H9 (cell line): ENCODE results near the gene LAGE3. TPM values are rescaled to one million over a fixed set of nuclear protein-coding genes. Genes with fewer than 3 reads are reported as not detected.

Experiments used
- DNase-seq: peaks from one replicate; pipeline ENCODE4 v3.0.0-alpha.2; 2017
- H2AFZ ChIP-seq: one replicate; pipeline ENCODE4 v1.6.1; 2013; ENCODE audit warnings: mild to moderate bottlenecking, low read length, control low read depth, moderate library complexity
- H2AK5ac ChIP-seq: 2 replicates; pipeline ENCODE4 v1.6.1; 2013; ENCODE audit warnings: low read length, control low read depth, mixed read lengths; ENCODE audit not compliant: insufficient read length
- H2BK120ac ChIP-seq: one replicate; pipeline ENCODE4 v1.6.1; 2013; ENCODE audit warnings: low read depth, mild to moderate bottlenecking, low read length, control low read depth, inconsistent platforms; ENCODE audit not compliant: poor library complexity, severe bottlenecking
- H2BK12ac ChIP-seq: 2 replicates; pipeline ENCODE4 v1.6.1; 2013; ENCODE audit warnings: low read length, control low read depth, mixed read lengths, low read depth; ENCODE audit not compliant: insufficient read length
- H2BK15ac ChIP-seq: 2 replicates; pipeline ENCODE4 v1.6.1; 2013; ENCODE audit warnings: low read depth, low read length, control low read depth
- H2BK20ac ChIP-seq: one replicate; pipeline ENCODE4 v1.6.1; 2013; ENCODE audit warnings: low read depth, mild to moderate bottlenecking, low read length, control low read depth, inconsistent platforms; ENCODE audit not compliant: poor library complexity, severe bottlenecking
- H2BK5ac ChIP-seq: 2 replicates; pipeline ENCODE4 v1.6.1; 2013; ENCODE audit warnings: low read length, control low read depth, mixed read lengths; ENCODE audit not compliant: insufficient read length
- H3K14ac ChIP-seq: 2 replicates; pipeline ENCODE4 v1.6.1; 2013; ENCODE audit warnings: low read length, control low read depth; ENCODE audit not compliant: insufficient read depth
- H3K18ac ChIP-seq: 2 replicates; pipeline ENCODE4 v1.6.1; 2013; ENCODE audit warnings: low read depth, mild to moderate bottlenecking, mixed read lengths, low read length, control low read depth; ENCODE audit not compliant: insufficient read length
- H3K23ac ChIP-seq: 2 replicates; pipeline ENCODE4 v1.6.1; 2013; ENCODE audit warnings: low read length, control low read depth, mixed read lengths, low read depth; ENCODE audit not compliant: insufficient read length
- H3K23me2 ChIP-seq: 2 replicates; pipeline ENCODE4 v1.6.1; 2013; ENCODE audit warnings: low read depth, mild to moderate bottlenecking, mixed read lengths, low read length, control low read depth; ENCODE audit not compliant: insufficient read length, poor library complexity, severe bottlenecking
- H3K27ac ChIP-seq: 2 replicates; pipeline ENCODE4 v1.5.1; 2013; ENCODE audit warnings: low read length, control low read depth, mixed read lengths, low read depth; ENCODE audit not compliant: insufficient read length
- H3K27me3 ChIP-seq: 2 replicates; pipeline ENCODE4 v1.6.1; 2013; ENCODE audit warnings: low read length, control low read depth, inconsistent platforms; ENCODE audit not compliant: insufficient read depth
- H3K4ac ChIP-seq: 2 replicates; pipeline ENCODE4 v1.6.1; 2013; ENCODE audit warnings: low read depth, mild to moderate bottlenecking, control low read depth, inconsistent platforms, low read length, moderate library complexity
- H3K4me1 ChIP-seq: 2 replicates; pipeline ENCODE4 v1.6.1; 2013; ENCODE audit warnings: low read length, control low read depth, inconsistent platforms; ENCODE audit not compliant: insufficient read depth
- H3K4me2 ChIP-seq: 2 replicates; pipeline ENCODE4 v1.6.1; 2013; ENCODE audit warnings: low read length, control low read depth, mixed read lengths; ENCODE audit not compliant: insufficient read length, insufficient read depth
- H3K56ac ChIP-seq: 2 replicates; pipeline ENCODE4 v1.6.1; 2013; ENCODE audit warnings: low read depth, mild to moderate bottlenecking, mixed read lengths, low read length, control low read depth; ENCODE audit not compliant: insufficient read length
- H3K79me1 ChIP-seq: 2 replicates; pipeline ENCODE4 v1.6.1; 2013; ENCODE audit warnings: low read depth, mild to moderate bottlenecking, moderate library complexity, low read length, control low read depth, inconsistent platforms; ENCODE audit not compliant: insufficient read depth, poor library complexity, severe bottlenecking
- H3K79me2 ChIP-seq: 2 replicates; pipeline ENCODE4 v1.6.1; 2013; ENCODE audit warnings: low read length, control low read depth, inconsistent platforms; ENCODE audit not compliant: insufficient read depth
- H3K9ac ChIP-seq: 2 replicates; pipeline ENCODE4 v1.6.1; 2013; ENCODE audit warnings: low read length, control low read depth, mixed read lengths; ENCODE audit not compliant: insufficient read length; ENCODE audit errors: extremely low read depth
- H3K9me3 ChIP-seq: one replicate; pipeline ENCODE4 v1.6.1; 2013; ENCODE audit warnings: low read depth, low read length, inconsistent platforms; ENCODE audit not compliant: control insufficient read depth
- H3T11ph ChIP-seq: one replicate; pipeline ENCODE4 v1.6.1; 2013; ENCODE audit warnings: mild to moderate bottlenecking, low read length, control low read depth, inconsistent platforms
- H4K20me1 ChIP-seq: one replicate; pipeline ENCODE4 v1.6.1; 2013; ENCODE audit not compliant: control insufficient read depth, insufficient read length, insufficient read depth
- H4K5ac ChIP-seq: 2 replicates; pipeline ENCODE4 v1.6.1; 2013; ENCODE audit warnings: low read depth, mild to moderate bottlenecking, mixed read lengths, low read length, control low read depth; ENCODE audit not compliant: insufficient read length
- H4K8ac ChIP-seq: replicated peaks from 2 replicates; pipeline ENCODE4 v1.6.1; 2013; ENCODE audit warnings: low read length, control low read depth, mixed read lengths, low read depth; ENCODE audit not compliant: insufficient read length
- H4K91ac ChIP-seq: 2 replicates; pipeline ENCODE4 v1.6.1; 2013; ENCODE audit warnings: low read depth, mild to moderate bottlenecking, moderate library complexity, mixed read lengths, low read length, control low read depth; ENCODE audit not compliant: insufficient read length
- H3K27ac Mint-ChIP-seq, 3 experiments: 2 replicates in 2 of 3; 3 replicates in 1 of 3; pipeline ENCODE4 v1.8.0; 2020 to 2021; ENCODE audit warnings: mixed read lengths in 3 of 3, mild to moderate bottlenecking in 1 of 3, moderate library complexity in 1 of 3
- H3K27me3 Mint-ChIP-seq: 2 replicates; pipeline ENCODE4 v1.8.0; 2021; ENCODE audit warnings: low read depth, mild to moderate bottlenecking, moderate library complexity, mixed read lengths
- H3K36me3 Mint-ChIP-seq, 3 experiments: 2 replicates in 2 of 3; 3 replicates in 1 of 3; pipeline ENCODE4 v1.8.0; 2020 to 2021; ENCODE audit warnings: low read depth in 3 of 3, mixed read lengths in 3 of 3; ENCODE audit not compliant: insufficient read depth in 1 of 3
- H3K4me1 Mint-ChIP-seq, 2 experiments: 2 replicates each; pipeline ENCODE4 v1.8.0; 2020; ENCODE audit warnings: mixed read lengths in 2 of 2
- H3K4me3 Mint-ChIP-seq, 2 experiments: 2 replicates in 1 of 2; 3 replicates in 1 of 2; pipeline ENCODE4 v1.8.0; 2020 to 2021; ENCODE audit warnings: mild to moderate bottlenecking in 2 of 2, mixed read lengths in 2 of 2, moderate library complexity in 1 of 2
- H3K9me3 Mint-ChIP-seq, 2 experiments: 2 replicates in 1 of 2; 3 replicates in 1 of 2; pipeline ENCODE4 v1.8.0; 2020; ENCODE audit warnings: mild to moderate bottlenecking in 2 of 2, mixed read lengths in 2 of 2, moderate library complexity in 1 of 2
- WGBS: extraction: QIAGEN DNeasy Blood & Tissue Kit; methylation state at CpG from one replicate; pipeline ENCODE4 v1.1.7; 2013; ENCODE audit warnings: missing lambda C conversion rate, low lambda C conversion rate, mixed read lengths; ENCODE audit not compliant: insufficient read length; ENCODE audit errors: extremely low coverage; 5-methylcytosine and 5-hydroxymethylcytosine counted together
- total RNA-seq: library from RNA; stranded (reverse); gene quantifications from 2 replicates; pipeline ENCODE4 v1.2.1, GENCODE V29; 2021
- TF ChIP-seq, protein P1 (sequence below): fragments of 200-600 bp; sonication (generic); conservative IDR thresholded peaks from 3 replicates; pipeline ENCODE4 v1.8.0; 2021; ENCODE audit warnings: antibody characterized with exemption, mild to moderate bottlenecking

The LAGE3 gene
- total RNA-seq, 1 experiment from 2014 or later: 32.5 TPM

DNA sequence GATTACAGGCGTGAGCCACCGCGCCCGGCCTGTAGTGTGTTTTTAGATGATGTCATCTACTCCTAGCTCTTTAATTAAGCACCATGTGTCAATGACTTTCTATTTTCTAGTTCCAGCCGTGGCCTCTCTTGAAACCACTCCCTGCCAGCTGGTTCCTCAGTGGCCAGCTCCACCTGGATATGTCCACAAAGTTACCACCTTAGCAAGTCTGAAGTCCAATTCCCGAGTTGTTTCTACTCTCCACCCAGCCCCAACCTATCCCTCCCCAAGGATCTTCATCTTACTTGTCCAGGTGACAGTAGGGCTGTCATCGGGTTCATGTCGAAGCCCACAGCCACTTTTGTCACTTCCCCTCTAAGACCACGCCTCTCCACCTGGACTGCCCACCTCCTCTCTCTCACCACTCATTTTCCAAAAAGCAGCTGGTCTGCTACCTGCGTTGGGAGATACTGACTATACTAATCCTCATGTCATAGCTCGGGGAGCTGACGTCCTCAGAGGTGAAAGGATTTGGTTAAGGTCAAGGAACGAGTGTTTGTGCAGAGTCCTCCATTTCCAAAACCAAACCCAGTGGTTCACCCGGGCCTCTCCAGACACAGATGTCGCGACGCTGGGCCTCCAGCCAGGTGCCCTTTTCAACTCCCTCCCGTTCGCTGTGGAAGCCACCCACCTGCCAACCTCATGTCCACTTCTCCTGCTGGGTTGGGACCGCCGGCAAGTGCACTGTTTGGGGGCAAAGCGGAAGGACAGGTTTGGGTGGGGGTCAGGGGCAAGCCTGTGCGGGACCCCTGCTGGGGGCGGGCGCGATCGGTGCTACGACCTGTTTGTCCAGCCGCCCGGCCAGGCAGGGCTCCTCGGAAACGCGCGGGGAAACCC lies 36.2 kb upstream of the LAGE3 start:
- Histone ChIP-seq H3K27me3 (no peaks in the 10 kb centered on the region; the same call in 1 of the 2 replicates), H3K79me2 (no peaks in the 10 kb centered on the region), H4K5ac (no peak overlapping the region), H2BK12ac (no peak overlapping the region), H2BK20ac (no peak overlapping the region), H4K8ac (no peak overlapping the region), H3K9ac (peak overlapping the region; percentile 13), H2BK15ac (no peak overlapping the region), H4K91ac (no peak overlapping the region), H2AK5ac (no peak overlapping the region), H3K56ac (no peak overlapping the region), H2AFZ (no peak overlapping the region), H4K20me1 (no peaks in the 10 kb centered on the region), H3K4me2 (peak overlapping the region; percentile 16), H3T11ph (no peak overlapping the region), H3K79me1 (no peaks in the 10 kb centered on the region), H2BK120ac (no peak overlapping the region), H3K23me2 (peaks cover 15% of the 10 kb centered on the region), H3K4ac (no peak overlapping the region), H2BK5ac (no peak overlapping the region), H3K23ac (no peak overlapping the region), H3K4me1 (no peaks in the 10 kb centered on the region), H3K27ac (no peak overlapping the region), H3K18ac (no peak overlapping the region), H3K14ac (no peak overlapping the region; the same call in 1 of the 2 replicates), H3K9me3 (peaks cover 13% of the 10 kb centered on the region)
- peaks cover 8 to 13% (median 12%) of the 10 kb centered on the region in 3 experiments; a peak in 5 of 7 replicates for H3K36me3 Mint-ChIP-seq
- H3K4me3 Mint-ChIP-seq: peak overlapping the region; percentile 74 to 85
- peaks cover 50 to 52% of the 10 kb centered on the region in 2 experiments for H3K9me3 Mint-ChIP-seq
- peaks cover 8% of the 10 kb centered on the region for H3K27me3 Mint-ChIP-seq
- 0 out of 7 replicates have a peak overlapping the region, but pooled peaks of 1 of the 3 experiments have one; percentile 27 for H3K27ac Mint-ChIP-seq
- WGBS: no CpG with 5 or more reads among the region's 34 CpGs
- TF ChIP-seq, protein P1, sequence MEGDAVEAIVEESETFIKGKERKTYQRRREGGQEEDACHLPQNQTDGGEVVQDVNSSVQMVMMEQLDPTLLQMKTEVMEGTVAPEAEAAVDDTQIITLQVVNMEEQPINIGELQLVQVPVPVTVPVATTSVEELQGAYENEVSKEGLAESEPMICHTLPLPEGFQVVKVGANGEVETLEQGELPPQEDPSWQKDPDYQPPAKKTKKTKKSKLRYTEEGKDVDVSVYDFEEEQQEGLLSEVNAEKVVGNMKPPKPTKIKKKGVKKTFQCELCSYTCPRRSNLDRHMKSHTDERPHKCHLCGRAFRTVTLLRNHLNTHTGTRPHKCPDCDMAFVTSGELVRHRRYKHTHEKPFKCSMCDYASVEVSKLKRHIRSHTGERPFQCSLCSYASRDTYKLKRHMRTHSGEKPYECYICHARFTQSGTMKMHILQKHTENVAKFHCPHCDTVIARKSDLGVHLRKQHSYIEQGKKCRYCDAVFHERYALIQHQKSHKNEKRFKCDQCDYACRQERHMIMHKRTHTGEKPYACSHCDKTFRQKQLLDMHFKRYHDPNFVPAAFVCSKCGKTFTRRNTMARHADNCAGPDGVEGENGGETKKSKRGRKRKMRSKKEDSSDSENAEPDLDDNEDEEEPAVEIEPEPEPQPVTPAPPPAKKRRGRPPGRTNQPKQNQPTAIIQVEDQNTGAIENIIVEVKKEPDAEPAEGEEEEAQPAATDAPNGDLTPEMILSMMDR: no peak
- no peak for DNase-seq
- peaks cover 14 to 17% of the 10 kb centered on the region in 2 experiments for H3K4me1 Mint-ChIP-seq
